Breast epithelium (tissue), 3 donors: ENCODE results near the gene PRG2.

Source experiments
- CTCF ChIP-seq, 3 donors: fragments of 450-650 bp; IDR thresholded peaks; one replicate each; pipeline ENCODE4 v1.5.1; 2016 to 2017; ENCODE audit warnings: antibody characterized with exemption in 3 of 3, mild to moderate bottlenecking in 3 of 3, moderate library complexity in 3 of 3
- POLR2A ChIP-seq: fragments of 450-650 bp; IDR thresholded peaks from one replicate; pipeline ENCODE4 v1.6.1; 2016; ENCODE audit warnings: antibody characterized with exemption, mild to moderate bottlenecking, moderate library complexity
- POLR2AphosphoS5 ChIP-seq, 3 donors: sonication (generic); formaldehyde crosslinking; IDR thresholded peaks; one replicate each; pipeline ENCODE4 v1.6.1; 2017; ENCODE audit warnings: antibody characterized with exemption in 3 of 3

- TF ChIP-seq CTCF (IDR thresholded peaks at IDR 0.05) (no peak), POLR2A (no peak), POLR2AphosphoS5 (IDR thresholded peaks at IDR 0.05) (no peak)
These were observed 39.5 kb upstream of the PRG2 start for GRCh38 chr11:57429946-57430345.
